KOPT-K1 (cell line): ENCODE measurements around the gene UNK.
A peak's percentile ranks its signal among the peaks of the same experiment; 100 is the strongest.
"Not testable (repeated sequence)": the region's sequence is repeated elsewhere in the genome, so short reads cannot be mapped to it uniquely, and the experiment has no call there.

Source experiments
- H3K27ac ChIP-seq: fragments of 200-600 bp; sonication (generic); 2 replicates; pipeline ENCODE4 v1.5.1; 2016; ENCODE audit warnings: antibody characterized with exemption, mild to moderate bottlenecking, low read depth, low read length; ENCODE audit not compliant: poor library complexity, severe bottlenecking
- H3K36me3 ChIP-seq: fragments of 200-600 bp; sonication (generic); 2 replicates; pipeline ENCODE4 v1.5.1; 2017; ENCODE audit warnings: antibody characterized with exemption, mild to moderate bottlenecking, low read length, moderate library complexity; ENCODE audit not compliant: insufficient read depth
- H3K9me3 ChIP-seq: fragments of 200-600 bp; sonication (generic); 2 replicates; pipeline ENCODE4 v1.5.1; 2017; ENCODE audit warnings: antibody characterized with exemption, low read length, mild to moderate bottlenecking; ENCODE audit not compliant: insufficient read depth, poor library complexity, severe bottlenecking

The UNK gene

GRCh38 chr17:75846692-75847613, 62.3 kb downstream of the UNK start:
- Histone ChIP-seq H3K9me3 (no peaks in the 10 kb centered on the region), H3K36me3 (peaks cover 67% of the 10 kb centered on the region), H3K27ac (no peak overlapping the region)

GRCh38 chr17:75847614-75848522, 63.3 kb downstream of the UNK start:
- no peak overlapping the region for H3K27ac ChIP-seq
- H3K36me3 ChIP-seq, result peaks cover 61% of the 10 kb centered on the region
- H3K9me3 ChIP-seq, result no peaks in the 10 kb centered on the region

GRCh38 chr17:75848523-75849278, 64.1 kb downstream of the UNK start:
- Histone ChIP-seq H3K27ac (no peak overlapping the region), H3K9me3 (no peaks in the 10 kb centered on the region), H3K36me3 (peaks cover 61% of the 10 kb centered on the region)

- H3K36me3 ChIP-seq, result peaks cover 61% of the 10 kb centered on the region
These were observed 64.7 kb downstream of the UNK start for GRCh38 chr17:75849279-75849646.

GRCh38 chr17:75849724-75850123, 65.1 kb downstream of the UNK start:
- H3K36me3 ChIP-seq, result peaks cover 61% of the 10 kb centered on the region
- H3K9me3 ChIP-seq, result no peaks in the 10 kb centered on the region
- no peak overlapping the region for H3K27ac ChIP-seq

More at GRCh38 chr17:75849279-75849646, 64.7 kb downstream of the UNK start:
- Histone ChIP-seq H3K9me3 (no peaks in the 10 kb centered on the region), H3K27ac (no peak overlapping the region)

- Histone ChIP-seq H3K36me3 (peaks cover 56% of the 10 kb centered on the region), H3K27ac (no peak overlapping the region), H3K9me3 (no peaks in the 10 kb centered on the region)
These were observed 66.5 kb downstream of the UNK start for GRCh38 chr17:75850928-75851692.

GRCh38 chr17:75851693-75851991, 67.0 kb downstream of the UNK start:
- not testable (repeated sequence) for H3K9me3 ChIP-seq, H3K27ac ChIP-seq
- H3K36me3 ChIP-seq, result peaks cover 51% of the 10 kb centered on the region

GRCh38 chr17:75853433-75853832, 68.8 kb downstream of the UNK start:
- no peak overlapping the region for H3K27ac ChIP-seq
- H3K36me3 ChIP-seq, result peaks cover 33% of the 10 kb centered on the region
- H3K9me3 ChIP-seq, result no peaks in the 10 kb centered on the region

- H3K36me3 ChIP-seq, result peaks cover 25% of the 10 kb centered on the region
- H3K27ac ChIP-seq, result peak overlapping the region; percentile 82
- no peaks in the 10 kb centered on the region for H3K9me3 ChIP-seq
These were observed 69.6 kb downstream of the UNK start for GRCh38 chr17:75854101-75854748.

- Histone ChIP-seq H3K36me3 (peaks cover 18% of the 10 kb centered on the region), H3K9me3 (no peaks in the 10 kb centered on the region), H3K27ac (peak overlapping the region; percentile 82)
These were observed 70.3 kb downstream of the UNK start for GRCh38 chr17:75854881-75855309.

- Histone ChIP-seq H3K36me3 (peaks cover 12% of the 10 kb centered on the region), H3K9me3 (no peaks in the 10 kb centered on the region), H3K27ac (peak within 1 kb of the TSS; percentile 82)
These were observed 70.9 kb downstream of the UNK start, which contains the start of gene WBP2 for GRCh38 chr17:75855310-75856061. Gene WBP2, minus strand, starts transcription at chr17:75855335. Its CDS starts 38 bp downstream, at chr17:75855297.

- peaks cover 5% of the 10 kb centered on the region for H3K36me3 ChIP-seq
- H3K27ac ChIP-seq, result peak overlapping the region; percentile 82
- H3K9me3 ChIP-seq, result no peaks in the 10 kb centered on the region
These were observed 71.6 kb downstream of the UNK start for GRCh38 chr17:75856062-75856756.

- not testable (repeated sequence) for H3K9me3 ChIP-seq, H3K27ac ChIP-seq, H3K36me3 ChIP-seq
These were observed 74.8 kb downstream of the UNK start for GRCh38 chr17:75859358-75859757.
